Stimulated activated CD4-positive, alpha-beta T cell treated with anti-CD3 and anti-CD28 coated beads, Interleukin-2, amount 100 ng/mL, for 48 hours (primary cell): ENCODE data around the gene TYW1B.
"Not testable (repeated sequence)": the region's sequence is repeated elsewhere in the genome, so short reads cannot be mapped to it uniquely, and the experiment has no call there.

Experiments
- DNase-seq, 2 donors: peaks; one replicate each; pipeline ENCODE4 v3.0.0-alpha.2; 2020

Gene TYW1B

GRCh38 chr7:72618435-72619180 is 209.4 kb downstream of the TYW1B start:
- not testable (repeated sequence) for DNase-seq

DNA sequence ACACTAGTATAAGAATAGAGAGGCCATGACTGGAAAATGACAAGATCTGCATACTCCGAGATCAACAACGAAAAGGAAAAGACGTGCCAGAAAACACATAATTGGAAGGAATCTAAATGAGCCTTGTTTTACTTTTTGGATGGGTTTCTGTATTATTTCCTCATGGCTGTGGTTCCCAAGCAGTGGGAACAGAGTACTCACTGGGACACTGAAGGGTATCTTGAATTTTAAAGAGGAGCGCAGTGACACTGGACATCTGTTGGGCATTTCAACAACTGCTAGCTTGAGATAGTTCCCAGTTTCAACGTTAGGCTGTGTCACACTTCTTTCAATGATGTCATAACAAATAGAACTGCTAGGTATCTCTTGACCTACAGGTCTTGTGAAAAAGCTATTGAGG is 218.2 kb downstream of the TYW1B start:
- not testable (repeated sequence) for DNase-seq

DNA sequence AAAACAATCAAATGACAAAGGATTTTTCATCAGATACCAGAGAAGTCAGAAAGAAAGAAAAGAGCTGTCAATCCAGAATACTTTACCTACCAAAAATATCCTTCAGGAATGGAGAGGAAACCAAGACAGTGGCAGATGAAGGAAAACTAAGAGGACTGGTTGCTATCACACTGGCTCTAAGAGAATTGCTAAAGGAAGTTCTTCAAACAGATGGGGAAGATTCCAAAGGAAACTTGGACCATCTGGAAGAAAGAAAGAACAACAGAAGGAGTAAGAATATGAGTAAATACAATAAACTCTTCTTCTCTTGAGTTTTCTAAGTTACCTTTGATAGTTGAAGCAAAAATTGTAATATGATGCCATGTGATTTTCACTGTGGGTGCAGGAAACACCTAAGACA is 220.0 kb downstream of the TYW1B start:
- not testable (repeated sequence) for DNase-seq

- not testable (repeated sequence) for DNase-seq
These were observed 222.1 kb downstream of the TYW1B start for GRCh38 chr7:72605863-72606431.

DNA sequence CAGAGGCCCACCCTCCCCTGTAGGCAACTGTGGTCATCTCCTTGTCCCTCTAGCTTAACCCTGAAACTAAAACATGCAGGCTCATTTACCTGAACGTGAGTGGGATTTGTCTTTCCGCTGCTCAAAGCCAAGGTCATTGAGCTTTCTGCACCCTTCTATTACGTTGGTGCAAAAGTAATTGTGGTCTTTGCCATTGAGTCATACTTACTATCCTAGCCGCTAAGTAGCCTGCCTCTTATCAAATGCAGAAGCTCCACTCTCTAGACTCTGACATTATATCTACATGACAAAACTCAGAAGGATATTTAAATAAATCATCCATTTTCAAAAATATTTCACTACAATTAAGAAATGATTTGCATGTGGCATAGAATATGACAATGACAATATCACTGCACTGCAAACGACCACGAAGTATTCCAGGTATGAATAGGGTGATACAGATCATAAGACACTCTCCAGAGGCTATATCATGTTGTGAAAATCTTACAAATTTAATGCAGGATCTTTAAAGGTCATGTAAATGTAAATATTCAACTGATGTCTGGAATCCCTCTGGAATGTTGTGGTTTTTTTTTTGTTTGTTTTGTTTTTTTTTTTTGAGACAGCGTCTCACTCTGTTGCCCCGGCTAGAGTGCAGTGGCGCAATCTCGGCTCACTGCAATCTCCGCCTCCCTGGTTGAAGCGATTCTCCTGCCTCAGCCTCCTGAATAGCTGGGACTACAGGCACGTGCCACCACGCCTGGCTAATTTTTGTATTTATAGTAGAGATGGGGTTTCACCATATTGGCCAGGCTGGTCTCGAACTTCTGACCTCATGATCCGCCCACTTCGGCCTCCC is 223.0 kb downstream of the TYW1B start:
- DNase-seq: not testable (repeated sequence)

- not testable (repeated sequence) for DNase-seq
These were observed 224.5 kb downstream of the TYW1B start for GRCh38 chr7:72603476-72603875.

DNA sequence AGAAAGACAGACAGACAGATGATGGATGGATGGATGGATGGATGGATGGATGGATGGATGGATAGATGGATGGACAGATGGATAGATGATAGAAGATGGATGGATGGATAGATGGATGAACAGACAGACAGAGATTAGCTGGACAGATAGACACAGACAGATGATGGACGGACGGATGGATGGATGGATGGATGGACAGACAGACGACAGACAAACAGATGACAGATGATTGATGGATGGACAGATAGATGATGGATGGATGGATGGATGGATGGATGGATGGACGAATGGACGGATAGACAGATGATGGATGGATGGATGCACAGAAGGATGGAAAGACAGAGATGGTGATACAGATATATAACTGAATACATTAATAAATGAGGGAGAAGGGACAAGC is 224.9 kb downstream of the TYW1B start:
- no peak for DNase-seq

GRCh38 chr7:72601683-72602082 is 226.3 kb downstream of the TYW1B start:
- not testable (repeated sequence) for DNase-seq

DNA sequence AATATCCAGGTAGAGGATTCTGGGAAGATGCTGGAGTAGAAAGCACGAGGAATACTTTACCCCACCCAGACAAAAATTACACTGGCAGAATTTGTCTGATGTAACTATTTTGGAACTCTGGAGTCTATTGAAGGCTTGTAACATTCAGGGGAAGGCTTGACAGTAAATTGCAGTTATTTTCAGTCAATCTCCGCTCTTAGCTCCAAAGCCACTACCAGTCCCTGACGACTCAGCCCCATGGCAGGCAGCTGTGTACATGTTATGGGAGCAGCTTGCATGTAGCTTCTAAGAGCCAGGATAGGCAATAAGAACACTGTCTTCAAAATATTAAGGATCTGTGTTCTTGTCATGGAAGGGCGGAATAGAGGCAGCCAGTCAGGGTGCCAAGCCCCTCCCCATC is 238.0 kb downstream of the TYW1B start:
- DNase-seq: not testable (repeated sequence)

DNA sequence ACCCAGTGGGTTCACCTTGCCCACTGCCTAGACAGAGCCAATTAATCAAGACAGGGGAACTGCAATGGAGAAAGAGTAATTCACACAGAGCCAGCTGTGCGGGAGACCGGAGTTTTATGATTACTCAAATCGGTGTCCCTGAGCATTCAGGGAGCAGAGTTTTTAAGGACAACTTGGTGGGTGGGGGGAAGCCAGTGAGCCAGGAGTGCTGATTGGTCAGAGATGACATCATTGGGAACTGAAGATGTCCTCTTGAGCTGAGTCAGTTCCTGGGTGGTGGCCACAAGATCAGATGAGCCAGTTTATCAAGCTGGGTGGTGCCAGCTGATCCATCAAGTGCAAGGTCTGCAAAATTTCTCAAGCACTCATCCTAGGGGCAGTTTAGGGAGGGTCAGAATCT is 240.7 kb downstream of the TYW1B start:
- DNase-seq: not testable (repeated sequence)

DNA sequence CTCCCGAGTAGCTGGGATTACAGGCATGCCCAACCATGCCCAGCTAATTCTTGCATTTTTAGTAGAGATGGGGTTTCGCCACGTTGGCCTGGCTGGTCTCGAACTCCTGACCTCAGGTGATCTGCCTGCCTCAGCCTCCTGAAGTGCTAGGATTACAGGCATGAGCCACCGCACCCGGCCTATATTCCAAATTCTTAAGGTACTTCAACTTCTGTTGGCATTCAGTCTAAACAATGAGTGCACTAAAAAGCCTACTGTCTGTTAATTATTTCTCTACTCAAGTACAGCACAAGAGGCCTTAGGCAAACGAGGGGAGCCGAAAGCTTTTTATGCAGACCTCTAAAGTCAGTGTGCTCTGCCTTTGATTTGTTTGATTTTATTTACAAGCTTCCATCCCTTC is 243.4 kb downstream of the TYW1B start:
- DNase-seq: not testable (repeated sequence)

DNA sequence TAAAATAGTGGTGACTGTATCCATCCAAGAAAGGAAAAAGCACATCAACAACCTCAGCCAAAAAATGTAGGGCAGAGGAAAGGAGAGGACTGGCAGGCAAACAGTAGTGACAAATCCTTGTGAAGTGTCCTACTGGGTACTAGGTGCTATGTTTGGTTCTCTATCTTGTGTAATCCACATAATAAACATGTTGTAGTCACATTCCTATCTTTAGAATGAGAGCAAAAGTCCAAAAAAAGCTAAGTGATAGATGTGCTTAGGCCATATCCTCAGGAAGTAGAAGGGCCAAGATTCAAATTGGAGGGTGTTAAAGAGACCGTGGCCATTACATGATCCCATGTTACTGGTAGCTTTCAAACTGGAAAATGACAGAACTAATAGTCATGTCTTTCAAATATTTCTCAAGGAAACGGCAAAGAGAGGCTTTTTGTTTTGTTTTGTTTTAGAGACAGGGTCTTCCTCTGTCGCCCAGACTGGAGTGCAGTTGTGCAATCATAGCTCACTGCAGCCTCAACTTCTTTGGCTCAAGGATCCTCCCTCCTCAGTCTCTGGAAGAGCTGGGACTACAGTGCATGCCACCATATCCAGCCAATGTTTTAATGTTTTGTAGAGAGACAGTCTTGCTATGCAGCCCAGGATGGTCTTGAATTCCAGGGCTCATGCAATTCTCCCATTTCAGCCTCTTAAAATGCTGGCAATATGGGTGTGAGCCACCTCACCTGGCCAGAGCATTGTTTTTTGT is 244.2 kb downstream of the TYW1B start:
- DNase-seq: not testable (repeated sequence)

GRCh38 chr7:72580142-72580770 is 247.7 kb downstream of the TYW1B start:
- DNase-seq: not testable (repeated sequence)

- no peak for DNase-seq
These were observed 250.9 kb downstream of the TYW1B start for GRCh38 chr7:72577107-72577506.

- not testable (repeated sequence) for DNase-seq
These were observed 266.0 kb downstream of the TYW1B start for GRCh38 chr7:72561988-72562387.

DNA sequence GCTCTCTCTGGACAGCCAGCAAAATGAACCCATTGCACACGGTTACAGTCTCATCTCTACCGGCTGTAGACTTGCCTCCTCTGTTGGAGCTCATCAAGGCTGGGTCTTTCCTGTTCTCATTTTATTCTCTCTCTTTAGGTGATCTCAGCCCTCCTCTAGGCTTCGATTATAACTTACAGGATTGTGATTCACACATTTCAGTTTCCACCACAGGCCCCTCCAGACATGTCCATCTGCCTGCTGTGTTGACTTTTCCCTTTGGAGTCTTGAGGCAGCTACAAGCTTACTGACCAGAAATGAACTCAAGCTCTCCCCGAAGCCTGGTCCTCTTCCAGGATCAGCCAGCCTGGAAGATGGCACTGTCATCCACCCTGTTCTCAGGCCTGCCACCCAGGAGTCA is 268.5 kb downstream of the TYW1B start:
- not testable (repeated sequence) for DNase-seq

DNA sequence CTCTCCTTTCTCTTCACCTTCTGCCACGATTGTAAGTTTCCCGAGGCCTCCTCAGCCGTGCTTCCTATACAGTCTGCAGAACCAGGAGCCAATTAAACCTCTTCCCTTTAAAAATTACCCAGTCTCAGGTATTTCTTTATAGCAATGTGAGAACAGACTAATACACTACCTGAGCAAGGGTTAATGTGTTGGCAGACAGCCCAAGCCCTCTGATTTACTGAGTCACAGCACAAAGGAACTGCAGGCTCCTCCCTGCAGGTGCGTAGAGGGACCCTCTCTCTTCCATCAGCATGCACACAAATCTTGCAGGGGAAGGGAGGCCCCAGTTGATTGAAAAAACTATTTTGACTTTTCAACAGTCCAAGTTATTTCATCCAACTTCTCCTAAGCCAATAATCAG is 271.3 kb downstream of the TYW1B start:
- not testable (repeated sequence) for DNase-seq

DNA sequence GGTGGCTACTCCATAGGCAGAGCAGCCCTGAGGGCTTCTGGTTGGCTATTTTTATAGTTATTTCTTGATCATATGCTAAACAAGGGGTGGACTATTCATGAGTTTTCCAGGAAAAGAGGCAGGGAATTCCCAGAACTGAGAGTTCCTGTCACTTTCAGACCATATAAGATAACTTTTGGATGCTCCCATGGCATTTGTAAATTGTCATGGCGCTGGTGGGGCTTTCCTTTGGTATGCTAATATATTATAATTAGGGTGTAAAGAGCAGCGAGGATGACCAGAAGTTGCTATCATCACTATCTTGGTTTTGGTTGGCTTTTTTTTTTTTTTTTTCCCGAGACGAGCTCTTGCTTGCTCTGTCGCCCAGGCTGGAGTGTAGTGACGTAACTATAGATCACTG is 272.8 kb downstream of the TYW1B start:
- DNase-seq: not testable (repeated sequence)

DNA sequence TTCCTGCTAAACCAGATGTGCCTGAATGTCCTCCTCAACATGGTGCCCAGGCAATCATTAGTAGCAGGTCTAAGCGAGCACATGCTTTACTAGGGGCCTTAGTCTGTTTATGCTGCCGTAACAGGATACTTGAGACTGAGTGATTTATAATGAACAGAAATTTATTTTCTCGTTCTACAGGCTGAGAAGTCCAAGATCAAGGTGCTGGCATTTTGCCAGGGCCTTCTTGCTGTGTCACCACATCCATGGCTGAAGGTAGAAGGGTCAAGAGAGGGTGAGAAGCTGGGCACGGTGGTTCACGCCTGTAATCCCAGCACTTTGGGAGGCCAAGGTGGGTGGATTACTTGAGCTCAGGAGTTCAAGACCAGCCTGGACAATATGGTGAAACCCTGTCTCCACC is 273.6 kb downstream of the TYW1B start:
- not testable (repeated sequence) for DNase-seq

- not testable (repeated sequence) for DNase-seq
These were observed 277.5 kb downstream of the TYW1B start for GRCh38 chr7:72550454-72550853.

DNA sequence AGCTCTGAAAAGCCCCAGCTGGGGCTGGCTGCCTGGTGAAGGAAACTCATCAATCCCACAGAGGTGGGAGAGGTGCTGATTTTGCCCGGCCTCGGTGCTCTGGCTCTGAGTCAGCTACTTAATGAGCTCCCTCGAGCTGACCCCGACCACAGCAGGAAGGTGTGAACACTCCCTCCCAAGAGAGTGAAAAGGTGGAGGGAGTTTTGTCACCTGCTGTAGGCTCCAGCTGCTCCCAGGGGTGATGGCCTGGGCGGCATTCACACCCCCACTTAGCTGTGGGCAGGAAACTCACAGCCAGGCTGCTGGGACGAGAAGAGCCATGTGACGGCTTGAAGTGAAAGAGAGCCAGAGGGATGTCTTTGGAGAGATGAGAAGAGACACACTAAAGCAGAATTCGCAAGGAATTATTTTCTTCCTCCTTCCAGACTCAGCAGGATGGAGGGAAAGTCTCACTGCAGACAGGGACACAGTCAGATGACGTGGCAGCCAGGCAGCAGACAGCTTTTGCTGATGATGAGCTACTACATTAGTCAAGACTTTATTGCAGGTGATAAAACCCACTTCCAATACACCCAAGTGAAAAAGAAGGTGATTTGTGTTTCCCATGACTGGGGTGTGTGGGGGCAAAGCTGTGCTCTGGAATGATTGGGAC is 281.3 kb downstream of the TYW1B start:
- not testable (repeated sequence) for DNase-seq

- not testable (repeated sequence) for DNase-seq
These were observed 283.5 kb downstream of the TYW1B start for GRCh38 chr7:72544531-72544930.
